Choroid plexus epithelial cell (primary cell): Measurements from ENCODE around the gene THSD4.

Experiments
- DNase-seq: peaks from one replicate; pipeline ENCODE4 v3.0.0-alpha.2; 2010; ENCODE audit warnings: low read depth
- H3K4me3 ChIP-seq: 2 replicates; pipeline ENCODE4 v1.5.1; 2011; ENCODE audit warnings: low read depth, mild to moderate bottlenecking, control low read depth, low read length, moderate library complexity
- CTCF ChIP-seq: conservative IDR thresholded peaks from 2 replicates; pipeline ENCODE4 v1.5.1; 2011; ENCODE audit warnings: low read depth, mild to moderate bottlenecking, control low read depth, inconsistent platforms, low read length, moderate library complexity

THSD4 gene

GRCh38 chr15:71807125-71807629, 691.9 kb downstream of the THSD4 start:
- no peak overlapping the region for H3K4me3 ChIP-seq
- DNase-seq: peak; percentile 20
- TF ChIP-seq CTCF: no peak

GRCh38 chr15:71807691-71808091, 692.4 kb downstream of the THSD4 start:
- no peak overlapping the region for H3K4me3 ChIP-seq
- TF ChIP-seq CTCF: no peak
- peak; percentile 45 for DNase-seq

DNA sequence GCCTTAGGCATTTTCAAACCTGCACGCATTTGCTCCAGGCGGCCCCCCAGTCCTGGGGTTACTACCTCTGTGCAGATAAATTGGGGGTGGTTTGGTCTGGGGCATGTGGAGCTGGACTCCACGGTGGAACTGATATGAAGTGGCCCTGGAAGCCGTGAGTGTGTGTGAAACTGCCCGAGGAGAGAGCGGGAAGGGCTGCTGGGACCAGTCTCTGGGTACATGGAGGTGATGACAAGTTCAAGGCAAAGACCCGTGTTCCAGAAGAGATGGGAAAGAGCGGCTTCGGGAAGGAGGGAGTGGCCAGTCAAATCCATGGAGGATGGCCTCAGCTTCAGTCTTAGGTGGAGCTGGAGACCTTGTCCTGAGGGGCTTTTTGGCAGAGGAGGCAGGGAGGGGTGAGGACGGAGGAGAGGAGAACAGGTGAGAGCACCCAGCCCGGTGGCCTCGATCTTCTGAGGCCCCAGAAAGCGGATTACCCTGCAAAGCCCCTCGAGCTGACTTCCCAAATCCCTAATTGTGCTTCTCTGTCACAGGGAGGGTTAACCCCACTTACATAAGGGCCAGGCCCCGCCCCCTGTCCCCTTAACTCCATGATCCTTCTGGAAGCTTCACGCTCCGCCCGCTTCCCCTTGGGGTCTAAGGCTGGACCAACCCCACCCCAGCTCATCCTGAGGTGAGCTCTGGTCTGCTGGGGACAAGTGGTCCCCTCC, 693.2 kb downstream of the THSD4 start:
- TF ChIP-seq CTCF: no peak
- H3K4me3 ChIP-seq: no peak overlapping the region
- no peak for DNase-seq

DNA sequence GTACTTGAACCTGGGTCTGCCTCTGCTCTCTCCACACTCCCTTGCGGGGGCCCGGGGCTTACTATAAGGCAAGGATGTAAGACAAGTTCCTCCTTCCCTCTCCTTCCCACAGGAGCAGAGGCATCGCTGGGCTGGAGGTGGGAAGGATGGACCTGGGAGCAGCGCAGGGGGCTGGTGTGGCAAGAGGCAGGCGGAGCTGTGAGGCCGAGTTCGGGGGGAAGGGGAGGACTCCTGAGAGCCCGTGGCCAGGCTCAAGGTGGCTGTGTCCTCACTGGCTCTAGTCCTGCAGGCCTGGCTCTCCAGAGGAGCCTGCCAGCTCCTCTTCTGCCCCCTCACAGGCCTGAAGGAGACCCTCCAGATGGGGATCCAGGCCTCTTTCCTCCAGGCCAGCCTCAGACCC, 694.1 kb downstream of the THSD4 start:
- no peak for DNase-seq
- no peak overlapping the region for H3K4me3 ChIP-seq
- TF ChIP-seq CTCF: no peak

- H3K4me3 ChIP-seq: no peak within 1 kb of the TSS
- TF ChIP-seq CTCF: no peak
- no peak for DNase-seq
These were observed 695.2 kb downstream of the THSD4 start, which contains the start of gene NR2E3 for GRCh38 chr15:71810256-71811035. NR2E3 (plus strand) TSS chr15:71810554; CDS start chr15:71810744, 190 bp downstream.

DNA sequence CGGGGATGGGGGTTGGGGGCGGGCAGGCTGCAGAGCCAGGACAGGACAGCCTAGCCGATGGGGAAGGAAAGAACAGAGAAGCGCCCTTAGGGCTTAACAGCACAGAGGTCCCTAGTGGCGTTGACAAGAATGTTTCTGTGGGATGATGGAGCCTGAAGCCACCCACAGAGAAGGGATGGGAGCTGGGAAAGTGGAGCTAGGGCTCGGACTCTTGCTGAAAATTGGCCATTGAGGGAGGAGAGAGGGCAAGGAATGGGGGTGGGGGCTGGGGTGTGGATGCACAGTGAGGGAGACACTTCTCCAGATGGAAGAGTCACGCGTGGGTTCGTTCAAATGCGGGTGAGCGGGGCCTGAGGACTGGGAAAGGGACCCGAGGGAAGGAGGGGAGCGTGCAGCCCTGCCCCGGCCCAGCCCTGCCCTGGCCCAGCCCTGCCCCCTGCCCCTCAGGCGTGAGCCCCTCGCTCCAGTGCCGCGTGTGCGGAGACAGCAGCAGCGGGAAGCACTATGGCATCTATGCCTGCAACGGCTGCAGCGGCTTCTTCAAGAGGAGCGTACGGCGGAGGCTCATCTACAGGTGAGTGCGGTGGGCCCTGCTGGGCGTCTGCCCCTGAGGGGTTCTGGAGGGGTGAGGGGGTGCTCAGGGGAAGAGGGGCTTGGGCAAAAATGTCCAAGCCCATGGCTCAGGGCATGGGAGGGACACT, 695.9 kb downstream of the THSD4 start:
- H3K4me3 ChIP-seq: no peak overlapping the region
- TF ChIP-seq CTCF: no peak
- no peak for DNase-seq
